AML-193 (cell line): ENCODE measurements around the gene JARID2.

Source experiments
- DNase-seq, 2 experiments: peaks; one replicate each; lab custom pipeline; 2025; lab: John Stamatoyannopoulos, UW

JARID2 gene

GRCh38 chr6:15245361-15246216 is at the start of gene JARID2:
Gene JARID2, plus strand, starts transcription at chr6:15246069. Its CDS starts 471 bp downstream, at chr6:15246540.
- DNase-seq, result peak; percentile 97 to 98

DNA sequence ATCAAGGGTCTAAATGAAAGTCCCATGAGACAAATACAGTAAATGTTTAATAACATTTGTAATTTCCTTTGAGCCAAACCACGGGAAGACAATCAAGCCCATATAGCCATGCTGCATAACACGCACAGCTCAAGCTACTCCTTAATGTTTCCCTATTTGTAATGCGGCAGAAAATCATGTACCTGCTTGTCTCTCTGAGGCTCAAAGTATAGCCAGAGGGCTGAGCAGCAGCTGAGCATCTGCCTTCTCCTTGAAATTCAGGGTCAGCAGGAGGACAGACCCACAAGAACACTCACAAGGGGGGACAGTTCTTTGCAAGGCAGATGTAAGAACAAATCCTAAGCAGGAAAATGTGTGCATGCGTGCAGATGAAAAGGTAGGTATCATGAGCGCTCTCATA is 45.8 kb upstream of the JARID2 start:
- DNase-seq, result no peak

DNA sequence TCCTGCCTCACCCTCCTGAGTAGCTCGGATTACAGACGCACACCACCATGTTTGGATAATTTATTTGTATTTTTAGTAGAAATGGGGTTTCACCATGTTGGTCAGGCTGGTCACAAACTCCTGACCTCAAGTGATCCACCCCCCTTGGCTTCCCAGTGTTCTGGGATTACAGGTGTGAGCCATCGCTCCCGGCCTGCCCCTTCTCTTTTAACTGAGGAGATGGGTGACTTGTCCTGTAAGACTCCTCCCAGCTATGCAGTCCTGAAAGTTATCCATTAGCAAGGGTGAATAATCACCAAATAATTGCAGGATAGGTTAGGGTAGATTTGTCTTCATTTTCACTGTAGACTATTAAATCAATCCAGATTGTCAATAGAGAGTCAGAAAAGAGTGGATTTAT is 40.5 kb upstream of the JARID2 start:
- no peak for DNase-seq

GRCh38 chr6:15206887-15207286 is 39.0 kb upstream of the JARID2 start:
- no peak for DNase-seq

GRCh38 chr6:15207923-15208322 is 37.9 kb upstream of the JARID2 start:
- no peak for DNase-seq

- DNase-seq, result no peak
Measured at GRCh38 chr6:15213838-15214400, 31.9 kb upstream of the JARID2 start.

DNA sequence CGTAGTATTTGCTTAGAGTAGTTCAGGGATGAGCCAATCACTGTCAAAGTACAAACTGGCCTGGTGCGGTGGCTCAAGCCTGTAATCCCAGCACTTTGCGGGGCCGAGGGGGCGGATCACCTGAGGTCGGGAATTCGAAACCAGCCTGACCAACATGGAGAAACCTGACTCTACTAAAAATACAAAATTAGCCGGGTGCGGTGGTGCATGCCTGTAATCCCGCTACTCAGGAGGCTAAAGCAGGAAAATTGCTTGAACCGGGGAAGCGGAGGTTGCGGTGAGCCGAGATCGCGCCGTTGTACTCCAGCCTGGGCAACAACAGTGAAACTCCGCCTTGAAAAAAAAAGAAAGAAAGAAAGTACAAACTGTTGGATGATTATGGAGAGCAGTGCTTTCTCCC is 27.5 kb upstream of the JARID2 start:
- no peak for DNase-seq

DNA sequence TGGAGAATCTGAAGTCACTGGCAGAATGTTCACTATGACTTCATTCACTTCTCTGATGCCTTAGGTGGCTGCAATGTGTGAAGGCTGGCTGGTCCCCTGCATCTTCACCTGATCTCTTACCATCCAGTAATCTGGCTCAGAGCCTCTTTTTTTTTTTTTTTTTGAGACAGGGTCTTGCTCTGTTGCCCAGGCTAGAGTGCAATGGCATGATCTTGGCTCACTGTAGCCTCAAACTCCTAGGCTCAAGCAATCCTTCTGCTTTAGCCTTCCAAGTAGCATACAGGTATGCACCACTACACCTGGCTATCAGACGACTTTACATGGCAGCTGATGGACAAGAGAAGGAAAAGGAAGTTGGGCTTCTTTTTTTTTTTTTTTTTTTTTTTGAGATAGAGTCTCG is 25.8 kb upstream of the JARID2 start:
- no peak for DNase-seq

GRCh38 chr6:15227827-15228318 is 18.0 kb upstream of the JARID2 start:
- DNase-seq, result no peak

DNA sequence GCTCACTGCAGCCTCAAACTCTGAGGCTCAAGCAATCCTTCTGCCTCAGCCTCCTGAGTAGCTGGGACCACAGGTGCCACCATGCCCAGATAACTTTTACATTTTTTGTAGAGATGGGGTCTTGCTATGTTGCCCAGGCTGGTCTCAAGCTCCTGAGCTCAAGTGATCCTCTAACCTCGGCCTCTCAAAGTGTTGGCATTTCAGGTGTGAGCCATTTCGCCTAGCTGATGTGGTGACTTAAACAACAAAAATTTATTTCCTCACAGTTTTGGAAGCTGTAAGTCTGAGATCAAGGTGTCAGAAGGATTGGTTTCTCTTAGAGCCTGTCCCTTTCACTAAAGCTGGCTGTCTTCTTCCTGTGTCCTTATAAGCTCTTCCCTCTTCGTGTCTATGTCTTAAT is 15.0 kb upstream of the JARID2 start:
- no peak for DNase-seq

DNA sequence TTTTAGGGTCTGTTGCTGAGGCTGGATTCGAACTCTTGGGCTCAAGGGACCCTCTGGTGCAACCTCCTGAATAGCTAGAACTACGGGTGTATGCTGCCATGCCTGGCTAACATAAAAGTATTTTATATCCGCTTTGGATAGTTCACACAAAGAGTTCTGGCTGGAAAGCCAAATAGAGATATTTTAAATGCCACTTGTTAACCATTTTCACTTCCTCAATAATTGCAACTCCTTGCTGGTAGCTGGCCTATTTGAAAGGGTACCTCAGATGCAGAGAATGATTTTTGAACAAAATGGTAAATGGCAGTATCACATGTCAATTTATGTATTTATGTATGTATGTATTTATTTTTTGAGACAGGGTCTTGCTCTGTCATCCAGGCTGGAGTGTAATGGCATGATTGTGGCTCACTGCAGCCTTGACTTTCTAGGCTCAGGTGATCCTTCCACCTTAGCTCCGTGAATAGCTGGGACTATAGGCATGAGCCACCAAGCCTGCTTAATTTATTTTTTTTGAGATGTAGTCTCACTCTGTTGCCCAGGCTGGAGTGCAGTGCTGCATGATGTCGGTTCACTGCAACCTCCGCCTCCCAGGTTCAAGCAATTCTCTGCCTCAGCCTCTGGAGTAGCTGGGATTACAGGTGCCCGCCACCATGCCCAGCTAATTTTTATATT is 12.9 kb upstream of the JARID2 start:
- DNase-seq, result no peak

DNA sequence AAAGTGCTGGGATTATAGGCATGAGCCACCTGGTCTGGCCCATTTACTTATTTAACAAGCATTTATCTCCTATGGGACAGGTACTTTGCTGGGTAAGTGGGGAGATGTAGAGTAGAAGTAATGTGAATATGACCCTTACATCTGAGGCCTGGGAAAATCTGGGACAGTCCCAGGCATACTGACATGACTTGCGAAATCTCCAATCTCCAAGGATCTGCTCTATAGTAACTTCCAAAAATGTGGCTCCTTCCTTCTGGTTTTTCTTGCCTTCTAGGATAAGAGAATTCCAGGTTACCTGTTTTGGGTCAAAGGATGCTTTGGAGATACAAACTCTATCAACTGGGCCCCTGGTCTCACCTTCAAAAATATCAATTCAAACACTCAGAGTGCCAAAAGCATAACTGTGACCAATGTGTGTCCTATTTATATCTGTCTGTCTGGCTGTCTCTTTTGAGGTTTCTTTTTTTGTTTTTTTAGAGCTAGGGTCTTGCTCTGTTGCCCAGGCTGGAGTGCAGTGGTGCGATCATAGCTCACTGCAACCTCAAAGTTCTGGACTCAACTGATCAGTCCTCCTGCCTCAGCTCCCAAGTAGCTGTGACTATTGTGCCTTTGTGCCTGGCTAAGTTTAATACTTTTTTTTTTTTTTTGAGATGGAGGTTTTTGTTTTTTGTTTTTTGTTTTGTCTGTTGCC is 11.7 kb upstream of the JARID2 start:
- no peak for DNase-seq

DNA sequence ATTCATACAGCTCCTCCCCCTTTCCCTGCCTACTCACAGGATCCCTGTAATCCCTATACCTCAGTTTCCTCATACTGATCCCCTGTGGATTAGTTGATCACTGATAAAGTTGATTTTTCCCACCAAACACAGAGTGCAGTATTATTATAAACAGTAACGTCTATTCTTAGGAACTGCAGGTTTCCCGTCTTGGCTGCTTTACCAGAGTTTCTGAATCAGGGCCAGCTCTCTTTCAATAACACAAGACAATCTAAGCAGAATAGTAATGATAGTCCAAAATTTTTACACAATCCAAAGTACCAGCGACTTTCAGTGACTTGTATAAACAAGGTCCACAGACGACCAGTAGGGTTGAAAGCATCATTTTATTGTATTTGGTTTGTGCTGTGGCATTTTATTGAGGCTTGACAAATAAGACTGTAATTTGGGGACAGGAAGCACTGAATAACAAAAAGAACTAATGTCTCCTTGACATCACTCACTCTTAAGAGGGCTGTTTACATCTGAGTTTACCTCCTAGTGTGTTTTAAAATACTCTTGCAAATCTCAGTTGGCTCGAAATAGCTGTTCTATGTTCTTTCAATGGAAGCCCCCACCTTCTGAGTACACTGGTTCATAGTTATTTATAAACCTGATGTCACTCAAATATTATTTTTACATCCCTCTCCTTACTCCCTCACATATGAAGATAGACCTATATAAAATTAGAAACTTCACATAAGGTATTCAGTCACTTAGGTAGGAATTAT is 6.1 kb upstream of the JARID2 start:
- no peak for DNase-seq

DNA sequence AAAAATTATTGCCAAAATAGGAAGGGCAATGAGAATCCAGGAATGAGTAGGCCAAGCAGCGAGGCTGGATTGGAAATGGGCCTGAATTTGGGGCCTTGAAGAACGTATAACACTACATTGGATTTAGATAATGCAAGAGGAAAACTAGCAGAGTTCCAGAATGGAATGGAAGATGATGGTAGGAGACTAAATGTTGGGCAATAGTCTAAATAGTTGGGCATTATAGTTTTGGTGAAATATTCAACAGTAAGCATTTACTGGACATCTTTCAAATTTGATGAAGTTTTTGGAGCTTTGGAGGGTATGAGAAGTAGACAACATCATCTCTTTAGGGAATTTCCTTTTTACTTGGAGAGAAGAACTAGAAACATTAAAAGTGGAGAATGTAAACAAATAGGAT is 3.4 kb upstream of the JARID2 start:
- DNase-seq, result no peak

DNA sequence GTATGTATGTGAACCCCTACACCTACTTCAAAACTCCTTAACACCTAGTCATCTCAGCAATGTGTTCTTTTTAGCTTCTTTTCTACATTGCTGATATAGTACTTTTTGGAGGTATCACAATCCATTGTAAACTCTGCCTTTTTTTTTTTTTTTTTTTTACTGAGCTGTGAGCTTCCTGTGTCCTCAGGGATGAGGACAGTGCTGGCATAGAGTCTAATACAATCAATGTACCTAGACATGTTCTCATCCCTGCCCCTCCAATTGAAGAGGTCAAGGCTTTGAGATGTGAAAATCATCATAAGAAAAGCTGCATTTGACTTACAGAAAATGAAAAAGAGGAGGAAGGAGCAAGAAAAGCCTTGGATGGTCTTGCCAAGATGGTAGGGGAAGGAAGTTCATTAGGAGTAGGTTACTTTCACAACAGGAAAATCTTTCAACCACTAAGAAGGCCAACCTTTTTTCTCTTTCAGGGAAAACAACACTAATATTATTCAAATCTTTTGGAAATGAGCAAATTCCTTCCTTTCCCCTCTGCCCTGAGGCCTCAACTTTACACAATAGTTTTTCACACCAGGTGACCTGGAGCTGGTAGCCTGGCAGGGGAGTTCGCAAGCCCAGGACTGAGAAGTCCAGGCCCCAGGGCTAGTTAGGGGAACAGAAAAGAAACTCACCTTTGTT is 2.8 kb upstream of the JARID2 start:
- DNase-seq, result peak; percentile 54 to 65

- peak in 1 of 2 experiments; percentile 34 for DNase-seq
Measured at GRCh38 chr6:15243910-15244619, 1.8 kb upstream of the JARID2 start.

DNA sequence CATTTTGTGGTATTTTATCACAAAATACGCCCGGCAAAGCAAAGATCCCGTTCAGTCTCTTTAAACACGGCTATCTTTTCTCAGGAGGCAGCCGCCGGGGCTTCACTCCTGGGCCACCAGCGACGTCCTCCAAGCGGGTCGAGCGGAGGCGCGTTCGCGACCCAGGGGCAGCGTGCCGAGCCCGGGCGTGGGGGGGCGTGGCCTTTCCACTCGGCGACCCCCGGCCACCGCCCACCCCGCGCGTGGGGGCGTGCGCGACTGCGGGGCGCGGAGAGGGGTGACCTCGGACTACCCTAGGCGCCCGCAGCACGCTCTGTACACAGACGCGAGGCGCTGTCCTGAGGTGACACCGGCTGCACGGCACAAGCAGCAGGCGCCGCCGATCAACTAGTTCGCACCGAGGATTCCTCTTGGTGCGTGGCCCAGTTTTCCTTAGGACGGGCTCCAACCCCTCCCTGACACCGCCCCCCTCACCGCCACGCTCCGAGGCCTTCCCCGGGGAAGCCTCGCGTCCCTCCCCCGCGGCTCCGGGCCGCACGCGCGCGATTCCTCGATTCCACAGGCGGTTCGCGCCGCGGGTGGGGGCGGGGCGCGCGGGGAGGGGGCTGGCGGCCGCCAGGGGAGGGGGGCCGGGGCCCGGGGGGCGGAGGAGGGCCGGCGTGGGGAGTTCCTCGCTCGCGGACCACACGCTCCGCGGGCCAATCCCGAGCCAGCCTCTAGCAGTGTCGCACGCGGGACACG is 1.1 kb upstream of the JARID2 start:
- peak; percentile 45 to 65 for DNase-seq

GRCh38 chr6:15246217-15246665 is 372 bp downstream of the JARID2 start:
- peak in 1 of 2 experiments; percentile 29 for DNase-seq

- no peak for DNase-seq
Measured at GRCh38 chr6:15246666-15247499, 1.0 kb downstream of the JARID2 start.
